Suprapubic skin (tissue), 4 donors: ENCODE measurements around the gene CATSPERB.

Experiments
- EP300 ChIP-seq: sonication (generic); formaldehyde crosslinking; IDR thresholded peaks from one replicate; pipeline ENCODE4 v1.6.1; 2017; ENCODE audit warnings: antibody characterized with exemption
- POLR2A ChIP-seq, 2 donors: fragments of 450-650 bp; IDR thresholded peaks; one replicate each; pipeline ENCODE4 v1.6.1; 2017; ENCODE audit warnings: antibody characterized with exemption in 2 of 2, mild to moderate bottlenecking in 2 of 2, moderate library complexity in 2 of 2
- POLR2AphosphoS5 ChIP-seq, 3 donors: sonication (generic); formaldehyde crosslinking; IDR thresholded peaks; one replicate each; pipeline ENCODE4 v1.6.1; 2017; ENCODE audit warnings: antibody characterized with exemption in 3 of 3
- TF ChIP-seq, protein P1 (sequence below), 2 donors: fragments of 200-600 bp in 1 of 2; fragments of 450-650 bp in 1 of 2; sonication (generic) in 1 of 2; IDR thresholded peaks; one replicate each; pipeline ENCODE4 v1.5.1; 2016 to 2019; ENCODE audit warnings: antibody characterized with exemption in 2 of 2, mild to moderate bottlenecking in 1 of 2, moderate library complexity in 1 of 2

GRCh38 chr14:91694643-91695042 lies 37.2 kb downstream of the CATSPERB start:
- TF ChIP-seq, protein P1, sequence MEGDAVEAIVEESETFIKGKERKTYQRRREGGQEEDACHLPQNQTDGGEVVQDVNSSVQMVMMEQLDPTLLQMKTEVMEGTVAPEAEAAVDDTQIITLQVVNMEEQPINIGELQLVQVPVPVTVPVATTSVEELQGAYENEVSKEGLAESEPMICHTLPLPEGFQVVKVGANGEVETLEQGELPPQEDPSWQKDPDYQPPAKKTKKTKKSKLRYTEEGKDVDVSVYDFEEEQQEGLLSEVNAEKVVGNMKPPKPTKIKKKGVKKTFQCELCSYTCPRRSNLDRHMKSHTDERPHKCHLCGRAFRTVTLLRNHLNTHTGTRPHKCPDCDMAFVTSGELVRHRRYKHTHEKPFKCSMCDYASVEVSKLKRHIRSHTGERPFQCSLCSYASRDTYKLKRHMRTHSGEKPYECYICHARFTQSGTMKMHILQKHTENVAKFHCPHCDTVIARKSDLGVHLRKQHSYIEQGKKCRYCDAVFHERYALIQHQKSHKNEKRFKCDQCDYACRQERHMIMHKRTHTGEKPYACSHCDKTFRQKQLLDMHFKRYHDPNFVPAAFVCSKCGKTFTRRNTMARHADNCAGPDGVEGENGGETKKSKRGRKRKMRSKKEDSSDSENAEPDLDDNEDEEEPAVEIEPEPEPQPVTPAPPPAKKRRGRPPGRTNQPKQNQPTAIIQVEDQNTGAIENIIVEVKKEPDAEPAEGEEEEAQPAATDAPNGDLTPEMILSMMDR (IDR thresholded peaks at IDR 0.05) = no peak
- TF ChIP-seq POLR2A (IDR thresholded peaks at IDR 0.05) (no peak), EP300 (no peak), POLR2AphosphoS5 (IDR thresholded peaks at IDR 0.05) (no peak)
